Astrocyte of the spinal cord (primary cell): Measurements from ENCODE around the gene NEUROD1.

Experiments used
- DNase-seq: peaks from one replicate; pipeline ENCODE4 v3.0.0; 2011; ENCODE audit warnings: low read depth, low spot score
- H3K4me3 ChIP-seq: 2 replicates; pipeline ENCODE4 v1.5.1; 2011; ENCODE audit warnings: low read depth, mild to moderate bottlenecking, low read length, moderate library complexity
- in situ Hi-C: cut with HindIII; loops from 2 replicates; pipeline ENCODE4 v1.10.0; 2017; ENCODE audit warnings: low sequenced_read_pairs
- TF ChIP-seq, protein P1 (sequence below): IDR thresholded peaks from 2 replicates; pipeline ENCODE4 v1.5.1; 2012; ENCODE audit warnings: low read depth, mild to moderate bottlenecking, low read length, inconsistent platforms

Gene NEUROD1

DNA sequence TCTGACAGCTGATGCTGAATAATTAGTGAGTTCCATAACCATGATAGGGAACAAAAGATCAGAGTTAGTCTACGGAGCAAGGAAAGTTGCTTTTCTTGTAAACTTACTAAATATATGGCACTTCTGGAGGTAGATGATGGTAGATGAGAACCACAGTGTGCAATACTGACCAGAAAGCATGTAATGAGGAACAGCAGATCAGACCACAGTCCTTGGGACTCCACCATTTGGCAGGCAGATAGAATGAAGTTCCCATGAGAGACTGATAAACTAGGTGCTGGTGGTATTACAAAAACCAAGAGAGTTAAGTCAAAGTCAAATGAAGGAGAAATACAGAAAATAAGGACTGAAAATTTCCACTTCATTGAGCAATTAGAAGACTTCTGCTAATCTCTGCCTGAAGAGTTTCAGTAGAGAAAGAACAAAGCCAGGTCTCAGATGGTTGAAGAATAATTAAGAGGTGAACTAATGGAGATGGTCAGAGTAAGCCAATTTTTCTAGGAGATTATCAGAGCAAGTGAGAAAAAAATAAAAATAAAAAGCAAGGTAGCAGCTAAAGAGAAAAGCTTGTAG is 33.8 kb downstream of the NEUROD1 start:
- in situ Hi-C loops = no loop called here
- no peak for DNase-seq
- no peak overlapping the region for H3K4me3 ChIP-seq
- TF ChIP-seq, protein P1, sequence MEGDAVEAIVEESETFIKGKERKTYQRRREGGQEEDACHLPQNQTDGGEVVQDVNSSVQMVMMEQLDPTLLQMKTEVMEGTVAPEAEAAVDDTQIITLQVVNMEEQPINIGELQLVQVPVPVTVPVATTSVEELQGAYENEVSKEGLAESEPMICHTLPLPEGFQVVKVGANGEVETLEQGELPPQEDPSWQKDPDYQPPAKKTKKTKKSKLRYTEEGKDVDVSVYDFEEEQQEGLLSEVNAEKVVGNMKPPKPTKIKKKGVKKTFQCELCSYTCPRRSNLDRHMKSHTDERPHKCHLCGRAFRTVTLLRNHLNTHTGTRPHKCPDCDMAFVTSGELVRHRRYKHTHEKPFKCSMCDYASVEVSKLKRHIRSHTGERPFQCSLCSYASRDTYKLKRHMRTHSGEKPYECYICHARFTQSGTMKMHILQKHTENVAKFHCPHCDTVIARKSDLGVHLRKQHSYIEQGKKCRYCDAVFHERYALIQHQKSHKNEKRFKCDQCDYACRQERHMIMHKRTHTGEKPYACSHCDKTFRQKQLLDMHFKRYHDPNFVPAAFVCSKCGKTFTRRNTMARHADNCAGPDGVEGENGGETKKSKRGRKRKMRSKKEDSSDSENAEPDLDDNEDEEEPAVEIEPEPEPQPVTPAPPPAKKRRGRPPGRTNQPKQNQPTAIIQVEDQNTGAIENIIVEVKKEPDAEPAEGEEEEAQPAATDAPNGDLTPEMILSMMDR = no peak

DNA sequence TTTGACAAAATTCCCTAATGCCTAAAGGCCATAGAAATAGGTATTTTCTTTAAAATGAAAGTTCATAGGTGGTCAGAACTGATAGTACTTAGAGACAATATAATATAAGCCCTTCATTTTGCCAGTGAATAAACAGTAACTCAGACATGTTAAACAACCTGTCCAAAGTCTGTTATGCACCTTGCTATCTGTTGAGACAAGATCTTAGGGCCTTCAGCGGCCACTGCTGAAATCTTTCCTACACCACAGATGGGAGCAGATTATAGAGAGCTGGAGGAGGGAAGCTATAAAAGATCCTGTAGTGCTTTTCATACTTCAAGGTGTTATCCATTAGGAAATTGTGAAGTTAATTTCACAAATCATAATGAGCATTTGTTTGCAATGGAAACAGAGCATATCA is 37.2 kb downstream of the NEUROD1 start:
- DNase-seq = no peak
- TF ChIP-seq, protein P1 = no peak
- H3K4me3 ChIP-seq = no peak overlapping the region
- in situ Hi-C loops = no loop called here

DNA sequence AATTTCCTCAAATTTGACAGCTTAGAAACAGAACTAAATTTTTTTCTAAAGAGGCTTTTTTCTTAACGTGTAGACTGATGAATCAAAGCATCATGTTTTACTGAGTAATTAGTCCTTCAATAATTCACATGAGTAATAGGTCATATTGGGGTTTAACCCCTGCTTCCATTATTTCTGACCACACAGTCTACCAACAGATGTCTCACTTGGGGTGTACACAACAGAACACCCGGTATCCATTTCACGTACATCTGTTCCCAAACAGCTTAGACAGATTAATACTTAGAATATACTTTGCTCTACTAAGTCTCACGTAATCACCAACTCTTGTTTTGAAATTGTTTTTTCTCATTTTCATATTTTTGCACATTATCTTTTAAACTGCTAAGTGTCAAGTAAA is 38.2 kb downstream of the NEUROD1 start:
- no peak for DNase-seq
- in situ Hi-C loops = no loop called here
- TF ChIP-seq, protein P1 = no peak
- no peak overlapping the region for H3K4me3 ChIP-seq

DNA sequence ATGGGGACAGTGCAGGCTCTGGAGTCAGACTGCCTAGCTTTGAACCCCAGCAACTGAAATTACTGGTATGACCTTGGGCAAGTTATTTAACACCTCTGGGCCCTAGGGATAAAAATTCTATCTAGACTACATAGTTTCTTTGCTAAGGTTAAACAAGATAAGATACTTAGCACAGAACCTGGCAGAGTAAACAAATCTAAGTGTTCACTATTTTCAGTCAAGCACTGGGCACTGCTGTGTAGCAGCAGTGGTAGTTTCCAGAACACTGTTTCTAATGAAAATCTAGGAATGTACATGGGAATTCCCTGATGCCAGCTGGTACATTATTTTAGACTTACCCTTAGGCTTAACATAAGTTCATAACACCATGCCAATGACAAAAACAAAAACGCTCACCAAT is 40.6 kb downstream of the NEUROD1 start:
- no peak overlapping the region for H3K4me3 ChIP-seq
- TF ChIP-seq, protein P1 = no peak
- DNase-seq = no peak
- in situ Hi-C loops = no loop called here

DNA sequence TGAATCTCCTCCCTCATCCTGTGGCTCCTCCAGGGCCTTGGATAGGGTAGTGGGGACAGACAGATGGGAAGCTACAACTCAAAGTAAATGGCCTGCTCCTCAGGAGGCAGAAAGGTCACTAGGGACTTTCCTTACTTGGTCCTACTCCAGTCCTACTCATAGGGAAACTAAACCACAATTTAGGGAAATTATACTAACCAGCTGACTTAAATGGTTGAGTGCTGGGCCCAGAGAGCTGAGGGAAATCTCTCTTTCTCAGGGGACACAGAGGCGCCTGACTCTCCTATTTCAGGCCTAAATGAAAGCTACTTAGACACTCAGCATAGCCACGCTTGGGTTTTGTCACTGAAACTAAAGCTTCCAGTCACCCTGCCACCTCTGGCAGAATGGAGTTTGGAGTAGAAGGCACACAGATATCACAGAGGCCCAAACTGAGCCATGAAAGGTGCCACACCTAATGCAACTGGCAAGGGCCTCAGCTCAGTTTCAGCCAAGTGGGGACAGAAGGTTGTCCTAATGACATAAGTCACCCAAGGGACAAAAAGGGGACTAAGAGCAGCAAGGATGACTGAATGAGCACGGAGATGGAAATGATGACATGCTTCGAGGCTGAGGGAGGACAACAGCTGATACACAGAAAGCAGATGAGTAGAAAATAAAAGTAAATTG is 47.5 kb downstream of the NEUROD1 start:
- TF ChIP-seq, protein P1 = no peak
- H3K4me3 ChIP-seq = no peak overlapping the region
- no peak for DNase-seq
- in situ Hi-C loops = no loop called here

DNA sequence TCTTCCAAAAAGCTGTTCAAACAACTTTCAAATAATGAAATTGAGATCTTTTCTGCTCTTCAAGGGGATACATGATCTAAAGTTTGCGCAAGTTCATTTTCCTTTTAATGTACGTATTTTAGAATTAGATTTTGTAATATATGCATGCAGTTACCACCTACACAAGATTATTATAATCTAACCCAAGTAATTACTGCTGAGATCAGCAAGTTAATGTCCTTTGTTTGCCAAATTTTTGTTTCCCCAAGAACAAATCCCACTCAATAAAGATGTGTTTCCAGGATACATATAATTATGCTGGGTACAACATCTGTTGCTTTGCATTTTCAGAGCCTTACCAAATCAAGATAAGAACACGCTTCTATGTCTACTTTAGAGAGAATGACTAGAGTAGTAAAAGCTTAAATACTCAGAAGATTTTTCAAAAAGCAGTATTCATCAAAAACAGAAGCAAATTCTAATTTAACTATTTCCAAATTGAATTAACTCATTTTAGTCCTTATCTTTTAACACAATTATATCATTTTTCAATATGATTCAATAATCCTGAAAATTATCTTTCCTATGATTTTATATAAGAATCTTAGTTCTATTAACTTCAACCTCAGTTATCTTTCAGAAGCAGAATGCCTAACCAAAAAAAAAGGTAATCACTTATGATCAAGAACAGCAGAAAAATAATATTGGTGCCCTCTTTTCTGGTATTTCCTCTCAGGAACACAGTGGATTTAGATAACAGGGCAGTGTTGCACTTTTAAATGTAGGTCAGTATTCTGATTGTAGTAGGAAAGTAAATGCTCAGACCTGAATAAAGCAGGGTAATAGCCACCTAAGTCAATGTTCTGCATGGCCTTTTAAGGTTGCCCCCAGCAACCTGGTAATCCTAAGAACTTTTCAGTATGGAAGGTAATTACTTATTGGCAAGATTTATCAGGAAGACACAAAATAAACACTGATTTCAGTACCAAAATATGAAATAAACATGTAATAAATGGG is 51.4 kb downstream of the NEUROD1 start:
- TF ChIP-seq, protein P1 = no peak
- no peak for DNase-seq
- in situ Hi-C loops = no loop called here
- no peak overlapping the region for H3K4me3 ChIP-seq
